Ectodermal cell (in vitro differentiated cells): ENCODE measurements around the gene PDE6B.

Source experiments
- H3K27ac ChIP-seq: 2 replicates; pipeline ENCODE4 v1.7.0; 2013; ENCODE audit warnings: mild to moderate bottlenecking, low read depth, low read length; ENCODE audit not compliant: insufficient read depth, poor library complexity, severe bottlenecking
- H3K27me3 ChIP-seq: 2 replicates; pipeline ENCODE4 v1.7.0; 2013; ENCODE audit warnings: mild to moderate bottlenecking, low read length; ENCODE audit not compliant: insufficient read depth, control insufficient read depth, poor library complexity, severe bottlenecking
- H3K36me3 ChIP-seq: one replicate; pipeline ENCODE4 v1.7.0; 2013; ENCODE audit warnings: low read length; ENCODE audit not compliant: control insufficient read depth, insufficient read depth
- H3K4me1 ChIP-seq: one replicate; pipeline ENCODE4 v1.7.0; 2013; ENCODE audit warnings: low read length; ENCODE audit not compliant: control insufficient read depth, insufficient read depth
- H3K4me3 ChIP-seq: 2 replicates; pipeline ENCODE4 v1.7.0; 2013; ENCODE audit warnings: low read depth, low read length, control low read depth; ENCODE audit not compliant: insufficient read depth
- H3K9me3 ChIP-seq: 2 replicates; pipeline ENCODE4 v1.7.0; 2013; ENCODE audit warnings: mild to moderate bottlenecking, low read length, moderate library complexity; ENCODE audit not compliant: control insufficient read depth
- WGBS, 2 experiments: methylation state at CpG; one replicate each; pipeline ENCODE4 v1.1.7; 2013; ENCODE audit warnings: missing lambda C conversion rate in 2 of 2; 5-methylcytosine and 5-hydroxymethylcytosine counted together

PDE6B gene

DNA sequence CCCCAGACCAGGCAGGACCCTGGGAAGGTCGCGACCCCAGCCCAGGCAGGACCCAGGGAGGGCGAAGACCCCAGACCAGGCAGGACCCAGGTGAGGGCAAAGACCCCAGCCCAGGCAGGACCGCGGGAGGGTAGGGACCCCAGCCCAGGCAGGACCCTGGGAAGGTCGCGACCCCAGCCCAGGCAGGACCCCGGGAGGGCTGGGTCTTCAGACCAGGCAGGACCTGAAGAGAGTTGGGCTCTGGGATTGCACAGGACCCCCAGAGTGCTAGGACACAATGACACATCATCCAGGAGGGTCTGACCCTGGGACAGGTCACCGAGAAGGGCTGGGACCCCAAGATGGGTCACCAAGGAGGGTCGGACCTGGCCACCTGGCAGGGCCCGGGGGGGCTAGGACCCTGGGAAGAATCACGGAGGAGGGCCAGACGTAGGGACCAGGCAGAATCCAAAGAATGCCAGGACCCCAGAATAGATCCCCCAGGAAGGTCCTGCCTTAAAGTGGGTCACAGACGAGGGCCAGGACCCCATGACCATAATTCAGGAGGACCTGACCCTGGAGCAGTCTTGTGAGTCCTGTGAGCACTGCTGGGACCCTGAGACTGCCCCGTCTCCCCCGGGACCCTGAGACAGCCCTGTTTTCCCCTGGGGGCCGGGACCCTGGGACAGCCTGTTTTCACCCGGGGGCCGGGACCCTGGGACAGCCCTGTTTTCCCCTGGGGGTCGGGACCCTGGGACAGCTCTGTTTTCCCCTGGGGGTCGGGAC is 81.6 kb downstream of the PDE6B start:
- H3K4me3 ChIP-seq, result peak overlapping the region; percentile 95
- WGBS, 2 experiments, result 76% methylated on average over 21 of the region's 21 CpGs
- no peak overlapping the region for H3K27ac ChIP-seq
- peaks cover 16% of the 10 kb centered on the region for H3K36me3 ChIP-seq
- H3K27me3 ChIP-seq, result peaks cover 9% of the 10 kb centered on the region
- H3K4me1 ChIP-seq, result peaks cover 10% of the 10 kb centered on the region
- no peaks in the 10 kb centered on the region for H3K9me3 ChIP-seq

GRCh38 chr4:707929-708630 is 82.7 kb downstream of the PDE6B start:
- no peak overlapping the region for H3K4me3 ChIP-seq
- H3K4me1 ChIP-seq, result peaks cover 10% of the 10 kb centered on the region
- H3K9me3 ChIP-seq, result no peaks in the 10 kb centered on the region
- H3K27ac ChIP-seq, result no peak overlapping the region
- H3K36me3 ChIP-seq, result peaks cover 16% of the 10 kb centered on the region
- peaks cover 9% of the 10 kb centered on the region for H3K27me3 ChIP-seq
- 94 to 95% methylated on average over 11 of the region's 11 CpGs for WGBS, 2 experiments

DNA sequence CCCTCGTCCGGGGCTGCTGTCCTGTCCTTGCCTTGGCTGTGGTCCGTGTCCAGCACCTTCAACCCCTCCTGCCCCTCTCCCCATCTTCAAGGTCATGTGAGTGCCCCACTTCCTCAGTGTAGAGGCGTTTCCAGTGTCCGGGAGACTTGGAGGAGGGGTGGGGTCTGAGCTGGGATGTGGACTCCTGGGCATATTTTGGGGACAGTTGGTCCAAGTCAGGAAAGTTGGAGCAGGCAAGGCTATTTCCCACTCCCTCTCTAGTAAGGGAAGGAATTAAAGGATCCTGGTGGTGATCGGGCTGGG is 83.2 kb downstream of the PDE6B start:
- WGBS, 2 experiments, result 95 to 98% methylated on average over 6 of the region's 6 CpGs
- H3K4me3 ChIP-seq, result no peak overlapping the region
- peaks cover 16% of the 10 kb centered on the region for H3K36me3 ChIP-seq

DNA sequence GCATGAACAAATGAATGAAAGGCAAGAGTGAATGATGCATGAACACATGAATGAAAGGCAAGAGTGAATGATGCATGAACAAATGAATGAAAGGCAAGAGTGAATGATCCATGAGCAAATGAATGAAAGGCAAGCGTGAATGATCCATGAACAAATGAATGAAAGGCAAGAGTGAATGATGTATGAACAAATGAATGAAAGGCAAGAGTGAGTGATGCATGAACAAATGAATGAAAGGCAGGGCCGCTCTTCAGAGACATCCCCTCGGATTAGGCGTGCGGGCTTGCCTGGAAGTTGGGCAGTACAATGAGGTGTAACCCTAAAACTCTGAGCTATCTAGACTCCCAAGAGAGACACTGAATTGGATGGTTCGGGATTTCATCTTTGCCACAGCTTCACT is 84.0 kb downstream of the PDE6B start:
- no peaks in the 10 kb centered on the region for H3K9me3 ChIP-seq
- H3K36me3 ChIP-seq, result peaks cover 16% of the 10 kb centered on the region
- H3K4me3 ChIP-seq, result no peak overlapping the region
- peaks cover 7% of the 10 kb centered on the region for H3K27me3 ChIP-seq
- WGBS, 2 experiments, result 95 to 96% methylated on average over 6 of the region's 6 CpGs
- H3K4me1 ChIP-seq, result peaks cover 10% of the 10 kb centered on the region
- H3K27ac ChIP-seq, result no peak overlapping the region

More for the DNA sequence above, 83.2 kb downstream of the PDE6B start:
- H3K9me3 ChIP-seq, result no peaks in the 10 kb centered on the region
- peaks cover 9% of the 10 kb centered on the region for H3K27me3 ChIP-seq
- H3K27ac ChIP-seq, result no peak overlapping the region
- H3K4me1 ChIP-seq, result peaks cover 10% of the 10 kb centered on the region

DNA sequence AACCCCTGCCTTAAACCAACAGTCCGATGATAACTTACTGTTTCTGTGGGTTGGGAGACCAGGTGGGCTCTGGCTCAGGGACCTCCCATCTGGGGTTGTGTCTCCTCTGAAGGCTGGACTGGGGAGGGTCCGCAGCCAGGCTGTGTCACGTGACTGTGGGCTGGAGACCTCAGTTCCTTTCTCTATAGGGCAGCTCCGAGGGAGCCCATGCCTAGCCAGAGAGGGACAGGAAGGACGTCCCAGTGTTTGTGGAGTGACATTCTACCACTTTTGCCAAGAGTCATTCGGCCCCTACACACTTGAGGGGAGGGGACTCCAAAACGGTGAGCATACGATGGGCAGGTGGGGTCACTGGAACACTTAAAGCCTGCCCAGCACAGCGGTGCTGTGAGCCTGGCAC is 84.7 kb downstream of the PDE6B start:
- no peak overlapping the region for H3K4me3 ChIP-seq
- WGBS, 2 experiments, result 89 to 91% methylated on average over 9 of the region's 9 CpGs
- peaks cover 2% of the 10 kb centered on the region for H3K27me3 ChIP-seq
- no peaks in the 10 kb centered on the region for H3K9me3 ChIP-seq
- no peak overlapping the region for H3K27ac ChIP-seq
- peaks cover 10% of the 10 kb centered on the region for H3K4me1 ChIP-seq
- H3K36me3 ChIP-seq, result peaks cover 16% of the 10 kb centered on the region

DNA sequence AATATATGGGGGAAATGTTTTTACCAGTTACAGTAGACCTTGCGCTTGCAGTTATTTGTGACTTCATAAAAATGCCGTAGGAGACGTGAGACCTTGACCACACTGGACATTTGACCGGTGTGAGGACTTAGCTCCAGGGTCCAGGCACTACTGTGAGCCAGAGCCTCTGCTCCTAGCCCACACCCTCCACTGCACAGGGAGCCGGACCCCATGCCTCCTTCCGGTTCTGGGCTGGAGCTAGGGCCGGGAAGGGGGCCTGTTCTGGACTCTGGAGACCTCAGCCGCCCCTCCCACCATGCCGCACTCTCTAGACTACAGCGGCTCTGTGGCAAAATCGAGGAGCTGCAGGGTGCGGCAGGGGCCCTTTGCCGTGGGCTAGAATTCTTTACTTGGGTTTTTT is 85.5 kb downstream of the PDE6B start:
- no peaks in the 10 kb centered on the region for H3K9me3 ChIP-seq
- WGBS, 2 experiments, result 95 to 96% methylated on average over 13 of the region's 13 CpGs
- H3K36me3 ChIP-seq, result peaks cover 16% of the 10 kb centered on the region
- no peak overlapping the region for H3K27ac ChIP-seq
- H3K27me3 ChIP-seq, result no peaks in the 10 kb centered on the region
- H3K4me3 ChIP-seq, result no peak overlapping the region
- peaks cover 10% of the 10 kb centered on the region for H3K4me1 ChIP-seq

DNA sequence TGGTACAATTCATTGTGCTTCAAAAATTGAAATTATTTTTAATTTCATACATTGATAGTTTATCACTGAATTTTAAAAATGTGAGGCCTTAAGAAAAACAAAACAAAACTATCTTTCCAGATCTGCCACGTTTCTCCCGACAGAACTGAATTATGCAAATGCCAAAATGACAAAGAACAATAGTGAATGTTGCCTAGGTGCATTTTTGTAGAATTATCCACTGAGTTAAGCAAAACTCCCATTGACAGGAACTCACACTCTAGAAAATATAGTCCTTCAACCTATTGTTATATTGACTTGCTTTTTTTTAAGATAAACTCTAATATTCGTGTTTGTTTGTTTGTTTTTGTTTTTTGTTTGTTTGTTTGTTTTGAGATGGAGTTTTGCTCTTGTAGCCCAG is 86.7 kb downstream of the PDE6B start:
- H3K27ac ChIP-seq, result no peak overlapping the region
- peaks cover 16% of the 10 kb centered on the region for H3K36me3 ChIP-seq
- no peak overlapping the region for H3K4me3 ChIP-seq
- no peaks in the 10 kb centered on the region for H3K9me3 ChIP-seq
- H3K27me3 ChIP-seq, result no peaks in the 10 kb centered on the region
- H3K4me1 ChIP-seq, result peaks cover 6% of the 10 kb centered on the region
- 91 to 97% methylated on average over 3 of the region's 3 CpGs for WGBS, 2 experiments

- Histone ChIP-seq H3K36me3 (peaks cover 16% of the 10 kb centered on the region), H3K27me3 (no peaks in the 10 kb centered on the region), H3K4me3 (no peak overlapping the region), H3K9me3 (no peaks in the 10 kb centered on the region), H3K4me1 (no peaks in the 10 kb centered on the region), H3K27ac (no peak overlapping the region)
- WGBS, 2 experiments, result 94 to 97% methylated on average over 9 of the region's 9 CpGs
Measured at GRCh38 chr4:712916-713632, 87.7 kb downstream of the PDE6B start.

DNA sequence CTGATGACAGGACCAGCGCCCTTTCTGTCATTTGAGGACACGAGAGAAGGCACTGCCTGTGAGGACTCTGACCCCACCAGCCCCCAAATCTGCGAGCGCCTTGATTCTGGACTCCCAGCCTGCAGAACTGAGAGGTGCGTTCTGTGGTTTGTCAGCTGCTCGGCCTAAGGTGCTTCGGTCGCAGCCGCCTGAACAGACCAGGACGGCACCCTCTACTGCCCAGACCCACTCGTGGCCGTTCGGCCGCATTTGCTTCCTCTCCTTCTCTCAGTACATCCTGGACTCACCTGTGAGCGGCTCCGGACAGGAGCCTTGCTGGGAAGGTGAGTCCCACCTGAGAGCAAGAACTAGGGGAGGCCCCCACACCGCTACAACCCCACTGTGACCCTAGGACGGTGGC is 88.7 kb downstream of the PDE6B start:
- no peaks in the 10 kb centered on the region for H3K4me1 ChIP-seq
- peaks cover 14% of the 10 kb centered on the region for H3K36me3 ChIP-seq
- 92 to 93% methylated on average over 18 of the region's 18 CpGs for WGBS, 2 experiments
- no peak overlapping the region for H3K4me3 ChIP-seq
- H3K27ac ChIP-seq, result no peak overlapping the region
- H3K9me3 ChIP-seq, result no peaks in the 10 kb centered on the region
- H3K27me3 ChIP-seq, result no peaks in the 10 kb centered on the region

DNA sequence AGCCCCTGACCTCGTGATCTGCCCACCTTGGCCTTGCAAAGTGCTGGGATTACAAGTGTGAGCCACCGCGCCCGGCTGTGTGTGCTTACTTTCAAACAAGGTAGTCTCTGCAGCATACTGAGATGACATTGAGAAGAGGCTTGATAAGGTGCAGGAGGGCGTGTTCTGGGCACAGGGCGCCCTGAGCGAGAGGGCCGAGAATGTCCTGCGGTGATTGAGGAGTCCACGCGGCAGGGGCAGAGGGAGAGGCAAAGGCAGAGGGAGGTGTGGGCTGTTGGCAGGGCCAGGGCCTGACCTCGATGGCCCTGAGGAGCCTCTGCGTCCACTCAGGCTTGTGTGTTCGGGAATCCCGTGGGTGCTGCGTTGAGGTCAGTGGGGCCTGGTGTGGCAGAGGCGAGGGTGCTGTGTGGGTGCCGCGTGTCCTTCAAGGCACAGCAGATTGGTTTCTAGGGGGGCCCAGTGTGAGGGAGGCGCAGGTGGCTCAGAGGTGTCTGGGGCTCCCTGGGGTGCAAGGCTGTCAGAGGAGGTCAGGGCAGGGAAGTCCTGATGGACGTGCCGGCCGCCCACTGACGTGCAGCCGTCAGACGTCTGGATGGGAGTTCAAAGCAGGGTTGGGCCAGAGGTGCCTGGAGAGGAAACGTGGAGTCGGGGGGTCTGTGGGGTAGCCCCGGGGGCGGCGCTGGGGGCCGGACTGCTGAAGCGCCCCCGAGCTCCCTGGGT is 92.4 kb downstream of the PDE6B start:
- Histone ChIP-seq H3K4me1 (no peaks in the 10 kb centered on the region), H3K27ac (no peak overlapping the region), H3K4me3 (no peak overlapping the region), H3K36me3 (no peaks in the 10 kb centered on the region), H3K9me3 (no peaks in the 10 kb centered on the region), H3K27me3 (no peaks in the 10 kb centered on the region)
- 94 to 95% methylated on average over 34 of the region's 34 CpGs for WGBS, 2 experiments
